ENCODE results near the gene HOXA13. TPM values are rescaled to one million over a fixed set of nuclear protein-coding genes. Genes with fewer than 3 reads are reported as not detected.

HOXA13 gene
- total RNA-seq, 1 experiment from 2014 or later: 12.1 TPM

DNA sequence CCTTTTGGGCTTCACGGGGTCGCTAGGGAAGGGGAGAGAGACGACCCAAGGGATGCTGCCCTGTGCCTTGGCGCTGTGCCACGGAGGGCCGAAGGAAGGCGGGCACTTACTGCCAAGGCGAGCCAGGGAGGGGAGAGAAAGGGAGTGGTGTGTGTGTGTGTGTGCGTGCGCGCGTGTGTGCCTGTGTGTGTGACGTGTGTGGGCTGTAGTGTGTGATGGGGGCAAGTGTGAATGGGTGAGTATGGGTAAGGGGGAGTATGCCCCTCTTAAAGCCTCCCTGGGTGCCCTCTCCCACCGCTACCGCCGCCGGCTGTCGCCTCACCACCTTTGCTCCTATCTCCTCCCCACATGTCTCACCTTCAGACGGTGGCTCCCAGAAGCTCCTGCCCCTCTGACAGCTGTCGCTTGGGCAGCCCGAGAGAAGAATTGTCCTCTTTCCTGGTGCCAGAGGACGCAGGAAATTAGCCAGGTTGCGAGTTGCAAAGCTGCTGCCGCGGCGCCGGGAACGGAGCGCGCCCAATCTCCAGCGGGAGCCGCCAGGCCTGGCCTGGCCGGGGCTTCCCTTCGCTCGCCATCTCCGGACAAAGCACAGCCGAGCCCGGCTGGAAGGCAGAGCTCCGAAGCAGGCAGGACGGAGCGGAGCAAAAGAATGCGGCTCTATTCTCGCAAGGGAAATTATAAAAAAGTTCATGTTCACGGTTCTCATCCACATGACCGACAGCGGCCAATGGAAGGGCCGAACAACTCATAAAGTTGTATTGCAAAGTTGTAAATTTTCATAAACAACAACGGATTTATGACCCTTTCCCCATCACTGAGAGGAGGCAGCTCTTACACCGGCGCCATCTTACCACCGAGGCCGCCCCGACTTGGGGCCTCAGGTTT, 47.7 kb downstream of the HOXA13 start, which contains the start of gene HOXA3:
TSS of gene HOXA3 (minus strand) at position 653 of the 885 bp plus-strand sequence. CDS start 41,943 bp downstream, outside the sequence.
- H3K79me2 ChIP-seq (ENCODE audit: low read length): peaks cover 58% of the 10 kb centered on the region
- no peaks in the 10 kb centered on the region for H3K9me3 ChIP-seq (ENCODE audit: low read length)
- TSS peak; percentile 35 for BruUV-seq (replicated peaks)
- peaks cover 33% of the 10 kb centered on the region for H3K4me1 ChIP-seq (ENCODE audit: insufficient read depth, low read length)
- CTCF ChIA-PET: interaction anchor here (0.5 to 1.6 kb wide), 3 partner anchors 9 to 769 kb away, joined by 3 to 12 read pairs (median 7); no protein-coding TSS in a partner anchor
- H3K36me3 ChIP-seq (ENCODE audit: low read depth, low read length): no peaks in the 10 kb centered on the region
- peak within 1 kb of the TSS; percentile 84 for H3K27ac ChIP-seq (ENCODE audit: low read length)
- DNase-seq (peak; percentile 72), ATAC-seq (peak; percentile 4)
- H3K9me2 ChIP-seq (replicated peaks; ENCODE audit: low read length): no peaks in the 10 kb centered on the region
- peak within 1 kb of the TSS; percentile 74 for H2AFZ ChIP-seq (ENCODE audit: low read length)
- TF ChIP-seq EZH2 (IDR thresholded peaks at IDR 0.05; ENCODE audit: low read length, unreplicated experiment) (no peak), EZH2phosphoT487 (IDR thresholded peaks at IDR 0.05; ENCODE audit: borderline replicate concordance, low read length) (no peak)
- TF ChIP-seq, protein P1, sequence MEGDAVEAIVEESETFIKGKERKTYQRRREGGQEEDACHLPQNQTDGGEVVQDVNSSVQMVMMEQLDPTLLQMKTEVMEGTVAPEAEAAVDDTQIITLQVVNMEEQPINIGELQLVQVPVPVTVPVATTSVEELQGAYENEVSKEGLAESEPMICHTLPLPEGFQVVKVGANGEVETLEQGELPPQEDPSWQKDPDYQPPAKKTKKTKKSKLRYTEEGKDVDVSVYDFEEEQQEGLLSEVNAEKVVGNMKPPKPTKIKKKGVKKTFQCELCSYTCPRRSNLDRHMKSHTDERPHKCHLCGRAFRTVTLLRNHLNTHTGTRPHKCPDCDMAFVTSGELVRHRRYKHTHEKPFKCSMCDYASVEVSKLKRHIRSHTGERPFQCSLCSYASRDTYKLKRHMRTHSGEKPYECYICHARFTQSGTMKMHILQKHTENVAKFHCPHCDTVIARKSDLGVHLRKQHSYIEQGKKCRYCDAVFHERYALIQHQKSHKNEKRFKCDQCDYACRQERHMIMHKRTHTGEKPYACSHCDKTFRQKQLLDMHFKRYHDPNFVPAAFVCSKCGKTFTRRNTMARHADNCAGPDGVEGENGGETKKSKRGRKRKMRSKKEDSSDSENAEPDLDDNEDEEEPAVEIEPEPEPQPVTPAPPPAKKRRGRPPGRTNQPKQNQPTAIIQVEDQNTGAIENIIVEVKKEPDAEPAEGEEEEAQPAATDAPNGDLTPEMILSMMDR (conservative IDR thresholded peaks at IDR 0.05; ENCODE audit: low read depth, low read length): no peak
- H3K4me3 ChIP-seq (ENCODE audit: low read length): peak within 1 kb of the TSS; percentile 78
- POLR2A ChIA-PET (ENCODE audit: unreplicated experiment): interaction anchor here (0.5 to 1.2 kb wide), 6 partner anchors 9 to 603 kb away, joined by 3 to 12 read pairs (median 3); no protein-coding TSS in a partner anchor
- H3K27me3 ChIP-seq (ENCODE audit: low read length): no peaks in the 10 kb centered on the region
- no peaks in the 10 kb centered on the region for H3F3A ChIP-seq (ENCODE audit: low read length, unreplicated experiment)
- H3K4me2 ChIP-seq (ENCODE audit: low read length): peak within 1 kb of the TSS; percentile 92
- intact Hi-C loops (cut with micrococcal nuclease): loop anchor here (1.0 to 2.0 kb wide), 2 partner anchors 53 to 297 kb away; no protein-coding TSS in a partner anchor
- H4K20me1 ChIP-seq (ENCODE audit: low read length): no peaks in the 10 kb centered on the region
- peak within 1 kb of the TSS; percentile 73 for H3K9ac ChIP-seq (ENCODE audit: low read length)

DNA sequence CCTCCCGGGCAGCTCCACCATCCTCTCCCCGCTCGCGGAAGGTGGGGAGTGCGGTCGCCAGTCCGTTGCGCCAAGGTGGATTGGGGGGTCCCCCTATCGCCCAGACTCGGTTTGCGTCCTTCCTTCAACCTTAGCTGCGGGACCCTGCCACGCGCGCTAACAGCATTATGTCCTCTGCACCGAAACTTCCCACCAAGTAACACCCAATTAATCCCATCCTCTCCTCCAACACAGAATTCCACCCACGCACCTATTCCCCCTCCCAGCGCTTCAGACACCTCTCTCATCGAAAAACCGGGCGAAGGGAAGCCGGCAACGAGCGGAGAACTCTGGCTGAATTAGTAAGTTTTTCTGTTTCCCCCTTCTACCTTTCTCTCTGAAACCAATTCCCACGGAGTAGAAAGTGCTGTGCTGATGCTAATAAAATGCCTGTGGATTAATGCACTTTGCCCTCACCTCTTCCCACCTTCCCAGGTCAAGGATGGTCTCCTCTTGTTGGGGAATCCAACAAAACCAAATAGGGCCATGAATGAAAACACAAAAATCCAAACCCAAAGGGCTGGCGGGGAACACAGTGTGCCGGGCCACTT, 48.5 kb downstream of the HOXA13 start:
- ChIA-PET CTCF (interaction anchor here (0.7 to 1.6 kb wide), 4 partner anchors 9 to 452 kb away, joined by 3 to 17 read pairs (median 8); no protein-coding TSS in a partner anchor), POLR2A (ENCODE audit: unreplicated experiment) (interaction anchor here (0.6 to 1.4 kb wide), 3 partner anchors 17 to 288 kb away, joined by 3 to 6 read pairs (median 4); no protein-coding TSS in a partner anchor)
- peak overlapping the region; percentile 78 for H3K4me3 ChIP-seq (ENCODE audit: low read length)
- ATAC-seq: no peak
- peak overlapping the region; percentile 74 for H2AFZ ChIP-seq (ENCODE audit: low read length)
- H3K9me3 ChIP-seq (ENCODE audit: low read length): no peaks in the 10 kb centered on the region
- peaks cover 66% of the 10 kb centered on the region for H3K79me2 ChIP-seq (ENCODE audit: low read length)
- no peaks in the 10 kb centered on the region for H3K36me3 ChIP-seq (ENCODE audit: low read depth, low read length)
- no peaks in the 10 kb centered on the region for H3K9me2 ChIP-seq (replicated peaks; ENCODE audit: low read length)
- TF ChIP-seq EZH2 (IDR thresholded peaks at IDR 0.05; ENCODE audit: low read length, unreplicated experiment) (no peak), EZH2phosphoT487 (IDR thresholded peaks at IDR 0.05; ENCODE audit: borderline replicate concordance, low read length) (no peak)
- TF ChIP-seq, protein P1 (conservative IDR thresholded peaks at IDR 0.05; ENCODE audit: low read depth, low read length): no peak
- peak overlapping the region; percentile 73 for H3K9ac ChIP-seq (ENCODE audit: low read length)
- H3K27me3 ChIP-seq (ENCODE audit: low read length): no peaks in the 10 kb centered on the region
- no peaks in the 10 kb centered on the region for H4K20me1 ChIP-seq (ENCODE audit: low read length)
- H3K4me2 ChIP-seq (ENCODE audit: low read length): peak overlapping the region; percentile 92
- H3F3A ChIP-seq (ENCODE audit: low read length, unreplicated experiment): no peaks in the 10 kb centered on the region
- no TSS peak for BruUV-seq (replicated peaks)
- H3K4me1 ChIP-seq (ENCODE audit: insufficient read depth, low read length): peaks cover 34% of the 10 kb centered on the region
- DNase-seq: peak; percentile 27
- H3K27ac ChIP-seq (ENCODE audit: low read length): peak overlapping the region; percentile 84
- intact Hi-C loops (cut with micrococcal nuclease): loop anchor here (2.0 kb wide), 1 partner anchor 297 kb away; no protein-coding TSS in a partner anchor

Data from PC-3 (cell line).